Endothelial cell of umbilical vein (primary cell): ENCODE data around the gene RTN4RL1. TPM values are rescaled to one million over a fixed set of nuclear protein-coding genes. Genes with fewer than 3 reads are reported as not detected.

Experiments
- BruUV-seq: library from RNA; stranded (reverse); fragments of 400-500 nt; replicated peaks from 2 replicates; lab custom pipeline; 2021; lab: Mats Ljungman, UMichigan
- CTCF ChIA-PET: fragments of 300-600, 350-600 bp; sonication (Branson Sonifier 250); formaldehyde crosslinking; loops from one replicate; lab custom pipeline; 2021; ENCODE audit warnings: antibody characterized with exemption, inconsistent platforms; lab: Charles Lee
- POLR2A ChIA-PET: fragments of 300-600, 350-600 bp; sonication (Branson Sonifier 250); formaldehyde crosslinking; loops from one replicate; lab custom pipeline; 2021; ENCODE audit warnings: antibody characterized with exemption, inconsistent platforms; lab: Charles Lee
- DNase-seq: peaks from one replicate; pipeline ENCODE4 v3.0.0-alpha.2; 2011; ENCODE audit warnings: low read depth, low spot score
- FAIRE-seq: peaks from 2 replicates; lab custom pipeline; 2011; peaks lifted over from hg19 to GRCh38; lab: Jason Lieb, UNC
- H2AFZ ChIP-seq: 2 replicates; pipeline ENCODE4 v1.6.0; 2012; ENCODE audit warnings: low read depth, low read length, control low read depth, inconsistent platforms
- H3K27ac ChIP-seq: 2 replicates; pipeline ENCODE4 v1.5.1; 2011; ENCODE audit warnings: low read depth, mild to moderate bottlenecking, control low read depth, low read length, moderate library complexity; ENCODE audit not compliant: insufficient read depth
- H3K27me3 ChIP-seq, 2 experiments: 2 replicates each; pipeline versions ENCODE4 v1.6.0 to v1.6.1; 2011; ENCODE audit warnings: low read length in 2 of 2, mixed read lengths in 1 of 2; ENCODE audit not compliant: control insufficient read depth in 2 of 2, insufficient read depth in 2 of 2
- H3K36me3 ChIP-seq, 2 experiments: 2 replicates in 1 of 2; 3 replicates in 1 of 2; pipeline ENCODE4 v1.5.1; 2011; ENCODE audit warnings: low read length in 2 of 2, mild to moderate bottlenecking in 1 of 2, moderate library complexity in 1 of 2; ENCODE audit not compliant: control insufficient read depth in 2 of 2, insufficient read depth in 2 of 2; ENCODE audit errors: extremely low read depth in 1 of 2
- H3K4me1 ChIP-seq: 3 replicates; pipeline ENCODE4 v1.5.1; 2011; ENCODE audit warnings: mild to moderate bottlenecking, low read length; ENCODE audit not compliant: control insufficient read depth, insufficient read depth; ENCODE audit errors: extremely low read depth
- H3K4me2 ChIP-seq: 2 replicates; pipeline ENCODE4 v1.6.1; 2011; ENCODE audit warnings: low read length, control low read depth, mixed read lengths; ENCODE audit not compliant: insufficient read depth
- H3K4me3 ChIP-seq, 3 experiments: fragments of 200-600 bp in 1 of 3; sonication (generic), shearing (Covaris generic) in 1 of 3; replicated peaks in 1 of 3; 2 replicates each; pipeline ENCODE4 v1.5.1; 2011 to 2016; ENCODE audit warnings: control low read depth in 3 of 3, low read length in 3 of 3, mild to moderate bottlenecking in 2 of 3, inconsistent platforms in 1 of 3, low read depth in 1 of 3, moderate library complexity in 1 of 3; ENCODE audit not compliant: insufficient read depth in 1 of 3
- H3K79me2 ChIP-seq: 2 replicates; pipeline ENCODE4 v1.6.0; 2012; ENCODE audit warnings: low read length, inconsistent platforms; ENCODE audit not compliant: control insufficient read depth, insufficient read depth
- H3K9ac ChIP-seq: replicated peaks from 2 replicates; pipeline ENCODE3; 2011; ENCODE audit warnings: low read length, control low read depth; ENCODE audit not compliant: insufficient read depth; ENCODE audit errors: extremely low read depth
- H3K9me1 ChIP-seq: replicated peaks from 3 replicates; pipeline ENCODE4 v1.6.0; 2011; ENCODE audit warnings: mild to moderate bottlenecking, low read length; ENCODE audit not compliant: control insufficient read depth, insufficient read depth; ENCODE audit errors: extremely low read depth
- H3K9me3 ChIP-seq: replicated peaks from 2 replicates; pipeline ENCODE4 v1.5.1; 2012; ENCODE audit warnings: low read length, inconsistent platforms; ENCODE audit not compliant: control insufficient read depth, insufficient read depth
- H4K20me1 ChIP-seq: replicated peaks from 2 replicates; pipeline ENCODE3; 2011; ENCODE audit warnings: mild to moderate bottlenecking, low read length; ENCODE audit not compliant: control insufficient read depth, insufficient read depth; ENCODE audit errors: extremely low read depth
- EZH2 ChIP-seq: IDR thresholded peaks from 2 replicates; pipeline ENCODE4 v1.6.1; 2012; ENCODE audit warnings: borderline replicate concordance, low read depth, mild to moderate bottlenecking, moderate library complexity, low read length, inconsistent platforms; ENCODE audit not compliant: severe bottlenecking
- FOS ChIP-seq: IDR thresholded peaks from 2 replicates; pipeline ENCODE4 v1.6.1; 2011; ENCODE audit warnings: mild to moderate bottlenecking, low read length, moderate library complexity, borderline replicate concordance; ENCODE audit not compliant: insufficient read depth
- GATA2 ChIP-seq: IDR thresholded peaks from 2 replicates; pipeline ENCODE4 v1.7.0; 2011; ENCODE audit warnings: low read depth, mild to moderate bottlenecking, moderate library complexity, mixed read lengths, low read length; ENCODE audit not compliant: insufficient read length, insufficient read depth
- JUN ChIP-seq: IDR thresholded peaks from 2 replicates; pipeline ENCODE4 v1.6.1; 2011; ENCODE audit warnings: borderline replicate concordance, low read depth; ENCODE audit not compliant: insufficient read length, insufficient read depth
- MYC ChIP-seq: IDR thresholded peaks from one replicate; pipeline ENCODE4 v1.6.1; 2011; ENCODE audit warnings: mild to moderate bottlenecking, low read depth, low read length
- POLR2A ChIP-seq: IDR thresholded peaks from 2 replicates; pipeline ENCODE4 v1.6.1; 2012; ENCODE audit warnings: low read depth, mild to moderate bottlenecking, control low read depth, low read length
- POLR2AphosphoS5 ChIP-seq: IDR thresholded peaks from 2 replicates; pipeline ENCODE4 v1.6.1; 2012; ENCODE audit warnings: low read depth, mild to moderate bottlenecking, control low read depth, low read length, moderate library complexity; ENCODE audit not compliant: insufficient read depth
- dilution Hi-C: fragments of 300-500 bp; cut with MboI; formaldehyde crosslinking; loops from one replicate; pipeline ENCODE4 v1.15.0; 2019; ENCODE audit warnings: low sequenced_read_pairs; ENCODE audit not compliant: extremely low pct_ligation_motif_present
- intact Hi-C: fragments of 100-400 bp; cut with micrococcal nuclease; formaldehyde crosslinking; loops from one replicate; pipeline ENCODE4 v1.10.0; 2022
- polyA plus RNA-seq, 4 experiments: library from polyadenylated mRNA; depleted of rRNA in 3 of 4; stranded (reverse) in 3 of 4; unstranded in 1 of 4; fragments of >200 nt; gene quantifications; 2 replicates each; pipeline versions ENCODE4 v1.2.1 to v1.2.3, GENCODE V29; 2011 to 2012; ENCODE audit warnings: missing spikeins in 1 of 4
- total RNA-seq: library from RNA; stranded (reverse); gene quantifications from 2 replicates; pipeline ENCODE4 v1.2.3, GENCODE V29; 2021
- TF ChIP-seq, protein P1 (sequence below): IDR thresholded peaks from 2 replicates; pipeline ENCODE4 v1.6.1; 2011; ENCODE audit not compliant: insufficient read depth, insufficient read length
- TF ChIP-seq, protein P2 (sequence below), 2 donors: IDR thresholded peaks; 1 replicate in 1 of 2; 2 replicates in 1 of 2; pipeline ENCODE4 v1.5.1; 2011; ENCODE audit warnings: low read length in 2 of 2, mild to moderate bottlenecking in 2 of 2, moderate library complexity in 2 of 2, control low read depth in 1 of 2, inconsistent platforms in 1 of 2, low read depth in 1 of 2; ENCODE audit not compliant: insufficient read depth in 1 of 2; ENCODE audit errors: extremely low read depth in 1 of 2

The RTN4RL1 gene
- total and polyA plus RNA-seq, 2 donors (not counting 3 experiments of a cell fraction or from before 2014, with no cell fraction given) = 0.04 TPM; not detected in 1

DNA sequence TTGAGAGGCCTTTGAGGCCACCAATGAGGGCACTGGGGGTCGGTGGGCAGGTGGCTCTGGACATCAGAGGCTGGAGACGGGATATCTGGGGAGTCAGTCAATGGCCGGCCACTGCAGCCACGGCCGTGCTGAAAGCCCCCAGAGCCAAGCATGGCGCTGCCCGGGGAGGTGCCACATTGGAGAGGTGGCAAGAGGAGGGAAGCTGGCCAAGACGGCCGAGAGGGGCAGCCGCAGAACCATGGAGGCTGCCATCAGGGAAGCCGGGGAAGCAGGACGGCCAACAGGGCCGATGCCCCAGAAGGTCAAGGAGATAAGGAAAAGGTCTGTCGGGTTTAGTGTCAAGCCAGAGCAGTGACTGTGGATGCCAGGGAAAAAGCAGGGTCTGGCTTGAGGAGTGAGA is 9.8 kb downstream of the RTN4RL1 start:
- peaks cover 0 to 15% of the 10 kb centered on the region in 2 experiments for H3K27me3 ChIP-seq
- no peaks in the 10 kb centered on the region for H3K9me3 ChIP-seq
- POLR2A ChIA-PET = no interaction called here
- peaks cover 2% of the 10 kb centered on the region for H3K4me1 ChIP-seq
- DNase-seq (no peak), FAIRE-seq (no peak)
- TF ChIP-seq POLR2AphosphoS5 (no peak), EZH2 (no peak), JUN (no peak), MYC (no peak), POLR2A (no peak), GATA2 (no peak)
- H3K79me2 ChIP-seq = no peaks in the 10 kb centered on the region
- no peak overlapping the region for H3K4me2 ChIP-seq
- H3K9me1 ChIP-seq = no peaks in the 10 kb centered on the region
- no peaks in the 10 kb centered on the region for H3K36me3 ChIP-seq
- CTCF ChIA-PET = no interaction called here
- BruUV-seq = no TSS peak
- dilution Hi-C loops (no loop called here), intact Hi-C loops (no loop called here)
- H3K9ac ChIP-seq = no peak overlapping the region
- no peak overlapping the region for H3K4me3 ChIP-seq
- no peak overlapping the region for H3K27ac ChIP-seq
- H2AFZ ChIP-seq = no peak overlapping the region
- H4K20me1 ChIP-seq = no peaks in the 10 kb centered on the region

DNA sequence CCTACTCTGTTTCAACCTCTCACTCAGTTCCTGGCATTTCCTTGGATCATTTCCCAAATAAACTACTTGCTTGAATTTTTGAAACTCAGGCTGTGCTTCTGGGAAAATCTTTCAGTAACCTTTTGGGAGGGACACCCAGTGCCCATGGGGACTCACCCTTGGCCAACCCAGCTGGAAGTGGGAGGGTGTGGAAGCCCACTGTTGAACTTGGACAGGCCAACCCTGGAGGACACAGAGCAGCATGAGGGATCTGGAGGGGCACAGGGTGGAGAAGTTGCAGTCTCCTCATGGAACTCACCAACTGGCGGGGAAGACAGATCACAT is 11.2 kb downstream of the RTN4RL1 start:
- intact Hi-C loops = no loop called here
- no peaks in the 10 kb centered on the region for H3K79me2 ChIP-seq
- no TSS peak for BruUV-seq
- H3K9me3 ChIP-seq = no peaks in the 10 kb centered on the region
- no peak for TF ChIP-seq POLR2AphosphoS5
- no peak for TF ChIP-seq MYC
- TF ChIP-seq, protein P1, sequence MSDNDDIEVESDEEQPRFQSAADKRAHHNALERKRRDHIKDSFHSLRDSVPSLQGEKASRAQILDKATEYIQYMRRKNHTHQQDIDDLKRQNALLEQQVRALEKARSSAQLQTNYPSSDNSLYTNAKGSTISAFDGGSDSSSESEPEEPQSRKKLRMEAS = no peak
- no peak for TF ChIP-seq EZH2
- TF ChIP-seq GATA2 = no peak
- TF ChIP-seq, protein P2, sequence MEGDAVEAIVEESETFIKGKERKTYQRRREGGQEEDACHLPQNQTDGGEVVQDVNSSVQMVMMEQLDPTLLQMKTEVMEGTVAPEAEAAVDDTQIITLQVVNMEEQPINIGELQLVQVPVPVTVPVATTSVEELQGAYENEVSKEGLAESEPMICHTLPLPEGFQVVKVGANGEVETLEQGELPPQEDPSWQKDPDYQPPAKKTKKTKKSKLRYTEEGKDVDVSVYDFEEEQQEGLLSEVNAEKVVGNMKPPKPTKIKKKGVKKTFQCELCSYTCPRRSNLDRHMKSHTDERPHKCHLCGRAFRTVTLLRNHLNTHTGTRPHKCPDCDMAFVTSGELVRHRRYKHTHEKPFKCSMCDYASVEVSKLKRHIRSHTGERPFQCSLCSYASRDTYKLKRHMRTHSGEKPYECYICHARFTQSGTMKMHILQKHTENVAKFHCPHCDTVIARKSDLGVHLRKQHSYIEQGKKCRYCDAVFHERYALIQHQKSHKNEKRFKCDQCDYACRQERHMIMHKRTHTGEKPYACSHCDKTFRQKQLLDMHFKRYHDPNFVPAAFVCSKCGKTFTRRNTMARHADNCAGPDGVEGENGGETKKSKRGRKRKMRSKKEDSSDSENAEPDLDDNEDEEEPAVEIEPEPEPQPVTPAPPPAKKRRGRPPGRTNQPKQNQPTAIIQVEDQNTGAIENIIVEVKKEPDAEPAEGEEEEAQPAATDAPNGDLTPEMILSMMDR (IDR thresholded peaks at IDR 0.05; ENCODE audit: extremely low read depth in 1 of 2, insufficient read depth in 1 of 2, low read depth in 1 of 2, low read length in 2 of 2) = no peak
- no peak for TF ChIP-seq JUN
- TF ChIP-seq POLR2A = no peak
- no peak for TF ChIP-seq FOS
- dilution Hi-C loops = no loop called here
- H3K36me3 ChIP-seq = no peaks in the 10 kb centered on the region
- H4K20me1 ChIP-seq = no peaks in the 10 kb centered on the region
- POLR2A ChIA-PET = no interaction called here
- H3K27ac ChIP-seq = no peak overlapping the region
- H2AFZ ChIP-seq = no peak overlapping the region
- CTCF ChIA-PET = interaction anchor here (1.1 kb wide), 1 partner anchor 12 kb away, joined by 5 read pairs; the partner anchor contains the start of gene RTN4RL1
- H3K27me3 ChIP-seq = peaks cover 0 to 6% of the 10 kb centered on the region in 2 experiments
- peak; percentile 26 for FAIRE-seq
- no peaks in the 10 kb centered on the region for H3K4me1 ChIP-seq
- no peak for DNase-seq
- H3K4me3 ChIP-seq = no peak overlapping the region
- no peak overlapping the region for H3K9ac ChIP-seq
- H3K9me1 ChIP-seq = no peaks in the 10 kb centered on the region
- no peak overlapping the region for H3K4me2 ChIP-seq
